ENCODE results near the gene KLK10. TPM values are rescaled to one million over a fixed set of nuclear protein-coding genes. Genes with fewer than 3 reads are reported as not detected.
A peak's percentile ranks its signal among the peaks of the same experiment; 100 is the strongest.

Gene KLK10
- total RNA-seq, 2 donors from 2014 or later = 0.46 to 0.91 TPM

GRCh38 chr19:51020988-51021651 lies 1.6 kb upstream of the KLK10 start:
- Histone ChIP-seq H3K4me3 (ENCODE audit: low read length) (no peak overlapping the region), H3K9ac (ENCODE audit: extremely low read depth, low read length, poor library complexity, severe bottlenecking) (no peak overlapping the region), H3K36me3 (ENCODE audit: control insufficient read depth, insufficient read depth, low read length) (no peaks in the 10 kb centered on the region), H3K4me1 (ENCODE audit: control insufficient read depth, insufficient read depth, low read length) (peaks cover 10% of the 10 kb centered on the region), H3K27ac (ENCODE audit: low read depth, low read length) (no peak overlapping the region), H3K9me3 (ENCODE audit: control insufficient read depth, low read length) (no peaks in the 10 kb centered on the region), H3K27me3 (ENCODE audit: control insufficient read depth, insufficient read depth, low read length, poor library complexity, severe bottlenecking) (peaks cover 61% of the 10 kb centered on the region)
- peak; percentile 76 for DNase-seq
- Mint-ChIP-seq H3K4me3 (no peak overlapping the region), H3K4me1 (peaks cover 42% of the 10 kb centered on the region), H3K27ac (peak overlapping the region; percentile 61), H3K36me3 (ENCODE audit: low read depth) (no peaks in the 10 kb centered on the region), H3K27me3 (ENCODE audit: insufficient read depth) (peaks cover 60% of the 10 kb centered on the region), H3K9me3 (peaks cover 5% of the 10 kb centered on the region)
- peak; percentile 87 for TF ChIP-seq CTCF (conservative IDR thresholded peaks at IDR 0.05)
- WGBS, 2 experiments (ENCODE audit: insufficient coverage in 1 of 2, insufficient read length in 1 of 2) = 51 to 59% methylated on average over 6 to 7 of the region's 7 CpGs

GRCh38 chr19:51018745-51019543 lies 565 bp downstream of the KLK10 start:
- H3K9me3 ChIP-seq (ENCODE audit: control insufficient read depth, low read length) = no peaks in the 10 kb centered on the region
- no peaks in the 10 kb centered on the region for H3K4me1 ChIP-seq (ENCODE audit: control insufficient read depth, insufficient read depth, low read length)
- peaks cover 5% of the 10 kb centered on the region for H3K9me3 Mint-ChIP-seq
- no peak overlapping the region for H3K27ac Mint-ChIP-seq
- peaks cover 78% of the 10 kb centered on the region for H3K27me3 Mint-ChIP-seq (ENCODE audit: insufficient read depth)
- no peak overlapping the region for H3K27ac ChIP-seq (ENCODE audit: low read depth, low read length)
- no peak overlapping the region for H3K9ac ChIP-seq (ENCODE audit: extremely low read depth, low read length, poor library complexity, severe bottlenecking)
- WGBS, 2 experiments (ENCODE audit: insufficient coverage in 1 of 2, insufficient read length in 1 of 2) = 2 to 3% methylated on average over 24 to 58 of the region's 68 CpGs
- H3K4me3 ChIP-seq (ENCODE audit: low read length) = peak overlapping the region; percentile 45
- no peaks in the 10 kb centered on the region for H3K36me3 Mint-ChIP-seq (ENCODE audit: low read depth)
- peaks cover 76% of the 10 kb centered on the region for H3K27me3 ChIP-seq (ENCODE audit: control insufficient read depth, insufficient read depth, low read length, poor library complexity, severe bottlenecking)
- no peak for TF ChIP-seq CTCF (conservative IDR thresholded peaks at IDR 0.05)
- peak overlapping the region; percentile 52 for H3K4me3 Mint-ChIP-seq
- H3K4me1 Mint-ChIP-seq = peaks cover 26% of the 10 kb centered on the region
- DNase-seq = peak; percentile 82
- no peaks in the 10 kb centered on the region for H3K36me3 ChIP-seq (ENCODE audit: control insufficient read depth, insufficient read depth, low read length)

GRCh38 chr19:51016798-51017683 lies 2.5 kb downstream of the KLK10 start:
- WGBS, 2 experiments (ENCODE audit: insufficient coverage in 1 of 2, insufficient read length in 1 of 2) = 0 to 2% methylated on average over 21 to 68 of the region's 68 CpGs

More at GRCh38 chr19:51016798-51017683, 2.5 kb downstream of the KLK10 start:
- H3K9me3 ChIP-seq (ENCODE audit: control insufficient read depth, low read length) = no peaks in the 10 kb centered on the region
- Mint-ChIP-seq H3K27me3 (ENCODE audit: insufficient read depth) (peaks cover 79% of the 10 kb centered on the region), H3K27ac (no peak overlapping the region), H3K36me3 (ENCODE audit: low read depth) (no peaks in the 10 kb centered on the region), H3K9me3 (peaks cover 5% of the 10 kb centered on the region), H3K4me1 (peaks cover 17% of the 10 kb centered on the region), H3K4me3 (peak overlapping the region; percentile 62)
- peak overlapping the region; percentile 74 for H3K4me3 ChIP-seq (ENCODE audit: low read length)
- DNase-seq = peak; percentile 95
- peak; percentile 95 for TF ChIP-seq CTCF (conservative IDR thresholded peaks at IDR 0.05)
- H3K4me1 ChIP-seq (ENCODE audit: control insufficient read depth, insufficient read depth, low read length) = no peaks in the 10 kb centered on the region
- H3K9ac ChIP-seq (ENCODE audit: extremely low read depth, low read length, poor library complexity, severe bottlenecking) = no peak overlapping the region
- no peak overlapping the region for H3K27ac ChIP-seq (ENCODE audit: low read depth, low read length)
- H3K36me3 ChIP-seq (ENCODE audit: control insufficient read depth, insufficient read depth, low read length) = no peaks in the 10 kb centered on the region
- H3K27me3 ChIP-seq (ENCODE audit: control insufficient read depth, insufficient read depth, low read length, poor library complexity, severe bottlenecking) = peaks cover 60% of the 10 kb centered on the region
